Calu3 (cell line): ENCODE results near the gene RNF167. TPM values are rescaled to one million over a fixed set of nuclear protein-coding genes. Genes with fewer than 3 reads are reported as not detected.

Experiments
- BruUV-seq: library from RNA; stranded (reverse); fragments of 400-500 nt; replicated peaks from 2 replicates; lab custom pipeline; 2021; lab: Mats Ljungman, UMichigan
- CTCF ChIA-PET: fragments of 300-600 bp; sonication (Branson Sonifier 250); formaldehyde crosslinking; loops from one replicate; lab custom pipeline; 2022; ENCODE audit warnings: antibody characterized with exemption; lab: Charles Lee
- DNase-seq: peaks from one replicate; pipeline ENCODE4 v3.0.0; 2022
- H3K27ac Mint-ChIP-seq: one replicate; pipeline ENCODE4 v1.8.0; 2022; ENCODE audit warnings: mixed read lengths; ENCODE audit not compliant: unreplicated experiment
- H3K27me3 Mint-ChIP-seq: one replicate; pipeline ENCODE4 v1.8.0; 2022; ENCODE audit warnings: mixed read lengths; ENCODE audit not compliant: unreplicated experiment
- H3K36me3 Mint-ChIP-seq: one replicate; pipeline ENCODE4 v1.8.0; 2022; ENCODE audit warnings: mild to moderate bottlenecking, moderate library complexity, mixed read lengths; ENCODE audit not compliant: insufficient read depth, unreplicated experiment
- H3K4me1 Mint-ChIP-seq: one replicate; pipeline ENCODE4 v1.8.0; 2022; ENCODE audit warnings: mild to moderate bottlenecking, low read depth, mixed read lengths; ENCODE audit not compliant: unreplicated experiment
- H3K4me3 Mint-ChIP-seq: one replicate; pipeline ENCODE4 v1.8.0; 2022; ENCODE audit warnings: mild to moderate bottlenecking, low read depth, moderate library complexity, mixed read lengths; ENCODE audit not compliant: unreplicated experiment
- H3K9me3 Mint-ChIP-seq: one replicate; pipeline ENCODE4 v1.8.0; 2022; ENCODE audit warnings: low read depth, mixed read lengths; ENCODE audit not compliant: unreplicated experiment
- intact Hi-C: fragments of 100-400 bp; cut with micrococcal nuclease; formaldehyde crosslinking; loops from one replicate; pipeline ENCODE4 v1.10.0; 2022; ENCODE audit not compliant: unreplicated experiment
- total RNA-seq: library from RNA; stranded (reverse); gene quantifications from 2 replicates; pipeline ENCODE4 v1.2.3, GENCODE V29; 2022
- TF ChIP-seq, protein P1 (sequence below): fragments of 200-600 bp; IDR thresholded peaks from one replicate; pipeline ENCODE4 v1.8.0; 2022; ENCODE audit warnings: antibody characterized with exemption; ENCODE audit not compliant: unreplicated experiment

RNF167 gene
- total RNA-seq, 1 experiment from 2014 or later, result 65.2 TPM

DNA sequence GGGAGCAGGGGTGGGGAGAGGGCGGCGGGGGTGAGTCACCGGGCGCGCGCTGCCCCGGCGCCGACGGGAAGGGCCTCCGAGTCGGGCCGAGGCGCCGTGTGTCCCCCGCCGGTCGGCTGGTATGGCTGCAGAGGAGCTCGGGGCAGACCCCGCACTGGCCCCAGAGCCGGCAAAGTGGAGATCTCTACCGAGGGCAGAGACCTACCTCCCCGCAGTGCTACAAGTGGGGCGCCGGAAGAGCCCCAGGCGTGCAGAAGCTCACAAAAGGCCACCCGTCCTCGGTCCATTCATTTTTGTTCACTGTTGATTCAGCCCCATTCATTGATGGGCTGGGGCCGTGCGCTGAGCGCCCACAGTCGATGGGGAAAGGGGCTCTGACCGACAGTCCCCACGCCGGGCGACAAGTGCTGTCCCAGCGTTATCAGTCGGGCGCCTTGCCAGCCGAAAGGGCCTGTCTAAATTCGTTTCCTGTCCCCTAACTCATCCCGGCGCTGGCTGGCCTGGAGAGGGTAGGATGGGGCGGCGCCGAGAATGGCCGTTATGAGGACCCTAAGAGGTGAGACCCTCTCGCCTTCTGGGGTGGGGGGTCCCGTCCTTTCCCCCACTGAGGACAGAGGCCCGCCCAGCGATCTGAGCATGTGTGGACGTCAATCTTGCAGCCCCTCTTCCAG is 10.1 kb downstream of the RNF167 start:
- Mint-ChIP-seq H3K4me1 (peaks cover 20% of the 10 kb centered on the region), H3K27me3 (no peaks in the 10 kb centered on the region), H3K4me3 (peak overlapping the region; percentile 89), H3K9me3 (no peaks in the 10 kb centered on the region), H3K27ac (peak overlapping the region; percentile 63), H3K36me3 (peaks cover 44% of the 10 kb centered on the region)
- TSS peak; percentile 82 for BruUV-seq
- TF ChIP-seq, protein P1, sequence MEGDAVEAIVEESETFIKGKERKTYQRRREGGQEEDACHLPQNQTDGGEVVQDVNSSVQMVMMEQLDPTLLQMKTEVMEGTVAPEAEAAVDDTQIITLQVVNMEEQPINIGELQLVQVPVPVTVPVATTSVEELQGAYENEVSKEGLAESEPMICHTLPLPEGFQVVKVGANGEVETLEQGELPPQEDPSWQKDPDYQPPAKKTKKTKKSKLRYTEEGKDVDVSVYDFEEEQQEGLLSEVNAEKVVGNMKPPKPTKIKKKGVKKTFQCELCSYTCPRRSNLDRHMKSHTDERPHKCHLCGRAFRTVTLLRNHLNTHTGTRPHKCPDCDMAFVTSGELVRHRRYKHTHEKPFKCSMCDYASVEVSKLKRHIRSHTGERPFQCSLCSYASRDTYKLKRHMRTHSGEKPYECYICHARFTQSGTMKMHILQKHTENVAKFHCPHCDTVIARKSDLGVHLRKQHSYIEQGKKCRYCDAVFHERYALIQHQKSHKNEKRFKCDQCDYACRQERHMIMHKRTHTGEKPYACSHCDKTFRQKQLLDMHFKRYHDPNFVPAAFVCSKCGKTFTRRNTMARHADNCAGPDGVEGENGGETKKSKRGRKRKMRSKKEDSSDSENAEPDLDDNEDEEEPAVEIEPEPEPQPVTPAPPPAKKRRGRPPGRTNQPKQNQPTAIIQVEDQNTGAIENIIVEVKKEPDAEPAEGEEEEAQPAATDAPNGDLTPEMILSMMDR, result no peak
- CTCF ChIA-PET, result interaction anchor here (0.6 kb wide), 1 partner anchor 167 kb away, joined by 3 read pairs; no protein-coding TSS in a partner anchor
- peak; percentile 77 for DNase-seq
- intact Hi-C loops, result no loop called here

DNA sequence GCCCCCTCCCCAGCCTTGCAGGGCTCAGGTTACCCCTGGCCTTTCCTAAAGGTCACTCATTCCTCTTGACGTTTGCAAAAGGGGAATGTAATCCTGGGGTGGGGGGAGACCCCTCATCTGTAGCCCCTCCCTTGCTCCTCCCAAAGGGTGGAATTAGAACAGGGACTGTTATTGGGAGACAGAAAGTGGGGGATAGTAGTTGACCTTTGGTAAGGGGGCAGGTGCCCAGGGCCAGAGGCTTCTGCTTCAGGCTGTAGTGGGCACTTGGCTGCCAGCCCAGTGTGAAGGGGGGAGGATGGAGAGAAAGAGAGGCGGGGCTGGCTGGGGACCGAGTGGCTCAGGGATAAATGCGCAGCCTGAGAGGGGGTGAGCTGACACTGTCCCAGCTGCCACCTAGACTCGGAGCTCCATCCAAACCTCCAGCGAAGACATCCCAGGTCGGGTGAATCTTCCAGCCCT is 10.7 kb downstream of the RNF167 start, which contains the start of gene ENO3:
Gene ENO3, plus strand, starts transcription at position 374 of the 459 bp plus-strand sequence. CDS start 711 bp downstream, outside the sequence.
- CTCF ChIA-PET, result no interaction called here
- peaks cover 14% of the 10 kb centered on the region for H3K4me1 Mint-ChIP-seq

DNA sequence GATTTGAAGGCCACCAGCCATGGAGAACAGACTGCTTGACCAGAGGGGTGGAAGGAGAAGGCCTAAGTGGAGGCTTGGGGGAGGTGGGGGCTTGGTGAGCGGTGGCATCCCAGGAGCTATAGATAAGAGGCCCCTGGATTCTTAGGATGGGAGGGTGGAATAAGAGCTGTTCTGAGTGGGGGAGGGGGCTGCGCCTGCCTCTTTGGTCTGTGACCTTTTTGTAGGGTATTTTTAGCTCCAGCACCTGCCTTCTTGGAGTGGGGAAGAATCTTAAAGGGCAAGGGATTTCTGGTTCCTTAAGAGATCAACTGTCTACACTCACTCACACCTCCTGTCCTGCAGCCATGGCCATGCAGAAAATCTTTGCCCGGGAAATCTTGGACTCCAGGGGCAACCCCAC is 11.4 kb downstream of the RNF167 start:
- DNase-seq, result no peak
- CTCF ChIA-PET, result interaction anchor here (0.6 kb wide), 1 partner anchor 135 kb away, joined by 3 read pairs; no protein-coding TSS in a partner anchor
- Mint-ChIP-seq H3K36me3 (peaks cover 38% of the 10 kb centered on the region), H3K27me3 (no peaks in the 10 kb centered on the region), H3K4me3 (no peak overlapping the region), H3K9me3 (peaks cover 2% of the 10 kb centered on the region), H3K4me1 (peaks cover 13% of the 10 kb centered on the region), H3K27ac (peak overlapping the region; percentile 63)
- TF ChIP-seq, protein P1, result no peak
- intact Hi-C loops, result no loop called here
- BruUV-seq, result no TSS peak

More for the DNA sequence above, 10.7 kb downstream of the RNF167 start, which contains the start of gene ENO3:
- Mint-ChIP-seq H3K27ac (peak within 1 kb of the TSS; percentile 63), H3K9me3 (peaks cover under 1% of the 10 kb centered on the region), H3K4me3 (peak within 1 kb of the TSS; percentile 89), H3K36me3 (peaks cover 42% of the 10 kb centered on the region), H3K27me3 (no peaks in the 10 kb centered on the region)
- BruUV-seq, result no TSS peak
- DNase-seq, result no peak
- intact Hi-C loops, result no loop called here
- TF ChIP-seq, protein P1, result no peak

DNA sequence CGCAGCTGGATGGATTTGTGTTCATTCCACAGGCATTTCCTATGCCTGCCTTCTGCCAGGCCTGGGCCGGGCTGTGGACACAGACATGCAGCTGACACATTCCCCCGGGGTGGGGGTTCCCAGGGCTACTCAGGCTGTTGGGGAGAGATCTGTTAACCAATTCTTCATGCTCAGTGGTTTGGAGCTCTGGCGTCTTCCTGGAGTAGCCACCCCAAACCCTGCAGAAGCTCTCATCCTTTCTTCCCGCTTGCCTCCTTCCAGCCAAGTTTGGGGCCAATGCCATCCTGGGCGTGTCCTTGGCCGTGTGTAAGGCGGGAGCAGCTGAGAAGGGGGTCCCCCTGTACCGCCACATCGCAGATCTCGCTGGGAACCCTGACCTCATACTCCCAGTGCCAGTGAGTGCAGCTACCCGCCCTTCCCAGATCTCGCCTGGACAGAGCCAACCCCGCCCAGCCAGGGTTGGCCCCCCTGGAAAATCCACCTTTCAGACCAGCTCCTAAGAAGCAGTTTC is 13.4 kb downstream of the RNF167 start:
- intact Hi-C loops, result no loop called here
- no TSS peak for BruUV-seq
- Mint-ChIP-seq H3K36me3 (peaks cover 24% of the 10 kb centered on the region), H3K4me3 (no peak overlapping the region), H3K4me1 (peaks cover 13% of the 10 kb centered on the region), H3K27me3 (no peaks in the 10 kb centered on the region), H3K27ac (no peak overlapping the region), H3K9me3 (peaks cover 2% of the 10 kb centered on the region)
- CTCF ChIA-PET, result no interaction called here
- no peak for DNase-seq
- TF ChIP-seq, protein P1, result no peak
